K562 (cell line): ENCODE measurements around the gene MRPL4. TPM values are rescaled to one million over a fixed set of nuclear protein-coding genes. Genes with fewer than 3 reads are reported as not detected.

Source experiments
- CBFA2T2 ChIP-seq: fragments of 450-650 bp; conservative IDR thresholded peaks from 2 replicates; pipeline ENCODE4 v1.6.1; 2017; ENCODE audit warnings: mild to moderate bottlenecking
- CBFA2T3 ChIP-seq: fragments of 450-650 bp; IDR thresholded peaks from 2 replicates; pipeline ENCODE4 v1.6.1; 2017
- GABPB1 ChIP-seq: sonication (generic); formaldehyde crosslinking; IDR thresholded peaks from 2 replicates; pipeline ENCODE4 v1.8.0; 2022; ENCODE audit warnings: mild to moderate bottlenecking, missing genetic modification reagents
- GATAD2A ChIP-seq: fragments of 450-650 bp; IDR thresholded peaks from 2 replicates; pipeline ENCODE4 v1.6.1; 2017
- MED1 ChIP-seq: sonication (generic); formaldehyde crosslinking; IDR thresholded peaks from 2 replicates; pipeline ENCODE4 v1.8.1; 2023; ENCODE audit warnings: missing genetic modification reagents, borderline replicate concordance
- MTA3 ChIP-seq: fragments of 450-650 bp; formaldehyde crosslinking; IDR thresholded peaks from 2 replicates; pipeline ENCODE4 v1.6.1; 2017; ENCODE audit warnings: mild to moderate bottlenecking, borderline replicate concordance
- PML ChIP-seq: IDR thresholded peaks from 2 replicates; pipeline ENCODE4 v1.6.1; 2012; ENCODE audit warnings: low read length, inconsistent platforms
- POLR2B ChIP-seq: fragments of 450-650 bp; IDR thresholded peaks from 2 replicates; pipeline ENCODE4 v1.6.1; 2018; ENCODE audit warnings: low read depth; ENCODE audit not compliant: partially characterized antibody
- RBM15 ChIP-seq: fragments of 200-400 bp; formaldehyde crosslinking; IDR thresholded peaks from 2 replicates; pipeline ENCODE4 v1.6.1; 2018; ENCODE audit warnings: mild to moderate bottlenecking, low read length, moderate library complexity; ENCODE audit not compliant: insufficient read depth
- SNRNP70 ChIP-seq: fragments of 200-400 bp; formaldehyde crosslinking; optimal IDR thresholded peaks from 2 replicates; pipeline ENCODE3; 2017; ENCODE audit warnings: low read depth, low read length
- SRSF1 ChIP-seq: fragments of 200-400 bp; formaldehyde crosslinking; IDR thresholded peaks from 2 replicates; pipeline ENCODE4 v1.6.1; 2017; ENCODE audit warnings: mild to moderate bottlenecking, low read depth, low read length, moderate library complexity
- SRSF9 ChIP-seq: fragments of 200-400 bp; formaldehyde crosslinking; IDR thresholded peaks from 2 replicates; pipeline ENCODE4 v1.6.1; 2017; ENCODE audit warnings: low read depth, low read length, borderline replicate concordance
- TEAD4 ChIP-seq, 2 experiments: sonication (generic) in 1 of 2; formaldehyde crosslinking in 1 of 2; IDR thresholded peaks; 2 replicates each; pipeline versions ENCODE4 v1.6.1 to v1.8.0; 2012 to 2022; ENCODE audit warnings: borderline replicate concordance in 1 of 2, inconsistent platforms in 1 of 2, low read length in 1 of 2, mild to moderate bottlenecking in 1 of 2, missing genetic modification reagents in 1 of 2
- TOE1 ChIP-seq, 2 experiments: fragments of 450-650 bp in 1 of 2; sonication (generic) in 1 of 2; formaldehyde crosslinking in 1 of 2; IDR thresholded peaks; 2 replicates each; pipeline versions ENCODE4 v1.7.1 to v1.8.0; 2016 to 2022; ENCODE audit warnings: borderline replicate concordance in 2 of 2, mild to moderate bottlenecking in 2 of 2, antibody characterized with exemption in 1 of 2, inconsistent platforms in 1 of 2, low read depth in 1 of 2, missing genetic modification reagents in 1 of 2, moderate library complexity in 1 of 2
- XRCC5 ChIP-seq: fragments of 200-400 bp; formaldehyde crosslinking; IDR thresholded peaks from 2 replicates; pipeline ENCODE4 v1.6.1; 2017; ENCODE audit warnings: low read depth, mild to moderate bottlenecking, low read length
- ZNF197 ChIP-seq: fragments of 200-800 bp; sonication (Bioruptor generic); IDR thresholded peaks from 2 replicates; pipeline ENCODE4 v1.6.1; 2016; ENCODE audit warnings: low read depth, missing genetic modification characterization, missing compliant biosample characterization
- ZNF561 ChIP-seq: fragments of 450-650 bp; formaldehyde crosslinking; conservative IDR thresholded peaks from 2 replicates; pipeline ENCODE4 v1.4.0; 2020; ENCODE audit warnings: mild to moderate bottlenecking, moderate library complexity
- polyA plus RNA-seq, 8 experiments: library from polyadenylated mRNA; depleted of rRNA in 4 of 8; stranded (reverse) in 5 of 8; unstranded in 3 of 8; fragments of >200 nt; fragmentation: Nextera tagmentation in 2 of 8; fragmentation: Illumina TruSeq in 1 of 8; extraction: Ambion mirVana in 2 of 8; extraction: Trizol in 1 of 8; gene quantifications; 2 replicates each; pipeline versions ENCODE4 v1.2.1 to v1.2.3, GENCODE V29; 2011 to 2014; ENCODE audit warnings: inconsistent platforms in 1 of 8, missing spikeins in 1 of 8
- total RNA-seq, 7 experiments: library from RNA; depleted of rRNA in 6 of 7; stranded (reverse); fragments of >200 nt in 6 of 7; fragmentation: Illumina TruSeq in 2 of 7; extraction: Trizol in 2 of 7; gene quantifications; 2 replicates each; pipeline versions ENCODE4 v1.2.1 to v1.2.3, GENCODE V29; 2011 to 2021; ENCODE audit warnings: low replicate concordance in 1 of 7
- TF ChIP-seq, protein P1 (sequence below), 2 experiments: fragments of 450-650 bp in 1 of 2; sonication (generic) in 1 of 2; formaldehyde crosslinking in 1 of 2; IDR thresholded peaks; 2 replicates each; pipeline versions ENCODE4 v1.7.1 to v1.9.0; 2016 to 2022; ENCODE audit warnings: inconsistent platforms in 1 of 2, mild to moderate bottlenecking in 1 of 2, missing genetic modification reagents in 1 of 2

MRPL4 gene
- total and polyA plus RNA-seq, 9 of the 15 experiments (the other 6 are each of a cell fraction or from before 2014, with no cell fraction given), result 1.4 to 239 (median 64.9) TPM

DNA sequence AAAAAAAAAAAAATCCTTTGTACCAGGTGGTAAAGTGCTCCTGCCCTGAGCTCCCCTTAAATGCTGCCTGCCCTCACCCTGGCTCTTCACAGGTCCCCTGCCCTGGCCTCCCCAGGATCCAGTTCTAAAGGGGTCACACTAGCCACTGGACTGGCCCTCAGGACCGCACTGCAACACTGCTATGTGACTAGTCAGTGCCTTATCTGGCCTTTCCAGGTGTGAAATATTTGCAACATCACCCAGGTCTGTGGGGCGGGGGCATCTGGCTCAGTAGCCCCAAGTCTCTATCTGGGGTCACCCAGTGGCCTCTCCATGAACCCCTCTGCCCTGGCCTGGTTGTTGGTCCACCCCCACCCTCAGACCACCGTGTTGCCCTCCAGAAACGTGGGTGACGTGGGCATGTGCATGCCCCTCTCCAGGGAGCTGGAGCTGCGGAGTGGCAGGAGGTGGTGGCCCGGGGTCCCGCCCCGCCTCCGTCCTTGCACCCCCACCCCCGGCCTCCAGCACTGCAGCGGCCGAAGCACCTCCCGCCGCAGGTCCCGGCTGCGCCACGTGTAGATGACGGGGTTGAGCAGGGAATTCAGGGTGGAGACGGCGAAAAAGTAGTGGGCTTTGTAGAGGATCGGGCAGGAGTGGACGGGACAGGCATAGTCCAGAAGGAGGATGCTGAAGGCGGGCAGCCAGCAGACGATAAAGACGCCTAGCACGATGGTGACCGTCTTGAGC lies 28.4 kb upstream of the MRPL4 start (continued):
- TF ChIP-seq PML (no peak), SRSF9 (no peak), GABPB1 (CRISPR knock-in tag) (no peak), CBFA2T3 (peak; percentile 74), MTA3 (0 out of 2 replicates have a peak, but pooled peaks have one; percentile 19), MED1 (no peak), TEAD4 (IDR thresholded peaks at IDR 0.05; ENCODE audit: low read length) (0 out of 2 replicates have a peak, but pooled peaks have one; percentile 36), TEAD4 (CRISPR knock-in tag; IDR thresholded peaks at IDR 0.05; ENCODE audit: borderline replicate concordance) (no peak), GATAD2A (no peak), POLR2B (no peak), ZNF197 (CRISPR knock-in tag) (no peak), TOE1 (IDR thresholded peaks at IDR 0.05; ENCODE audit: borderline replicate concordance) (no peak), TOE1 (CRISPR knock-in tag; IDR thresholded peaks at IDR 0.05; ENCODE audit: borderline replicate concordance, low read depth) (no peak), SNRNP70 (no peak), RBM15 (no peak), XRCC5 (no peak), SRSF1 (no peak), ZNF561 (CRISPR knock-in tag) (no peak), CBFA2T2 (peak; percentile 51)
- TF ChIP-seq, protein P1, sequence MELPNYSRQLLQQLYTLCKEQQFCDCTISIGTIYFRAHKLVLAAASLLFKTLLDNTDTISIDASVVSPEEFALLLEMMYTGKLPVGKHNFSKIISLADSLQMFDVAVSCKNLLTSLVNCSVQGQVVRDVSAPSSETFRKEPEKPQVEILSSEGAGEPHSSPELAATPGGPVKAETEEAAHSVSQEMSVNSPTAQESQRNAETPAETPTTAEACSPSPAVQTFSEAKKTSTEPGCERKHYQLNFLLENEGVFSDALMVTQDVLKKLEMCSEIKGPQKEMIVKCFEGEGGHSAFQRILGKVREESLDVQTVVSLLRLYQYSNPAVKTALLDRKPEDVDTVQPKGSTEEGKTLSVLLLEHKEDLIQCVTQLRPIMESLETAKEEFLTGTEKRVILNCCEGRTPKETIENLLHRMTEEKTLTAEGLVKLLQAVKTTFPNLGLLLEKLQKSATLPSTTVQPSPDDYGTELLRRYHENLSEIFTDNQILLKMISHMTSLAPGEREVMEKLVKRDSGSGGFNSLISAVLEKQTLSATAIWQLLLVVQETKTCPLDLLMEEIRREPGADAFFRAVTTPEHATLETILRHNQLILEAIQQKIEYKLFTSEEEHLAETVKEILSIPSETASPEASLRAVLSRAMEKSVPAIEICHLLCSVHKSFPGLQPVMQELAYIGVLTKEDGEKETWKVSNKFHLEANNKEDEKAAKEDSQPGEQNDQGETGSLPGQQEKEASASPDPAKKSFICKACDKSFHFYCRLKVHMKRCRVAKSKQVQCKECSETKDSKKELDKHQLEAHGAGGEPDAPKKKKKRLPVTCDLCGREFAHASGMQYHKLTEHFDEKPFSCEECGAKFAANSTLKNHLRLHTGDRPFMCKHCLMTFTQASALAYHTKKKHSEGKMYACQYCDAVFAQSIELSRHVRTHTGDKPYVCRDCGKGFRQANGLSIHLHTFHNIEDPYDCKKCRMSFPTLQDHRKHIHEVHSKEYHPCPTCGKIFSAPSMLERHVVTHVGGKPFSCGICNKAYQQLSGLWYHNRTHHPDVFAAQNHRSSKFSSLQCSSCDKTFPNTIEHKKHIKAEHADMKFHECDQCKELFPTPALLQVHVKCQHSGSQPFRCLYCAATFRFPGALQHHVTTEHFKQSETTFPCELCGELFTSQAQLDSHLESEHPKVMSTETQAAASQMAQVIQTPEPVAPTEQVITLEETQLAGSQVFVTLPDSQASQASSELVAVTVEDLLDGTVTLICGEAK (IDR thresholded peaks at IDR 0.05), result no peak
- TF ChIP-seq, protein P1 (CRISPR knock-in tag; IDR thresholded peaks at IDR 0.05), result no peak
